Measurements from ENCODE around the gene CEP89.
"Not testable (repeated sequence)": the region's sequence is repeated elsewhere in the genome, so short reads cannot be mapped to it uniquely, and the experiment has no call there.

Gene CEP89

DNA sequence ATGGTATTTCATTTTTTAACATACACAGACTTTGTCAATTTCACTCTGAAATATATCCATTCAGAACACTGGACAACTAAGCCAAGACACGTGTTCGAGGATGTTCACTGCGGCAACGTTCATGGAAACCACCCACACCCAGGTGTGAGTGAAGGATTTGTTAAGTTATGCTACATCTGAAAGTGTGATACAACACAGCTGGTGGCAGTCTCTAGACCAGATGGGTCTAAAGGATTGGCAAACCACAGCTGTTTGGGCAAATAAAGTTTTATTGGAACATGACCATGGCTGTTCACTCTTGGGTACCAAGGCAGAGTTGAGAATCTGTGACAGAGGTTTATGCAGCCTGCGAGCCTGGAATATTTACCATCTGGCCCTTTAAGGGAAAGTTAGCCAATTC, 114.2 kb downstream of the CEP89 start:
- Histone ChIP-seq H3K79me2 (ENCODE audit: insufficient read depth, low read length) (no peaks in the 10 kb centered on the region), H3K27me3 (ENCODE audit: insufficient read depth, low read length, poor library complexity, severe bottlenecking) (no peaks in the 10 kb centered on the region), H3K9ac (ENCODE audit: low read depth, low read length, poor library complexity, severe bottlenecking) (no peak overlapping the region), H3K9me3 (ENCODE audit: insufficient read depth, low read depth, low read length) (no peaks in the 10 kb centered on the region), H2AFZ (ENCODE audit: low read length) (no peak overlapping the region), H3K4me3 (ENCODE audit: low read length, poor library complexity, severe bottlenecking) (no peak overlapping the region), H3K4me2 (ENCODE audit: low read depth, low read length, poor library complexity, severe bottlenecking) (no peak overlapping the region), H3F3A (ENCODE audit: low read depth) (no peaks in the 10 kb centered on the region), H3K36me3 (ENCODE audit: insufficient read depth, low read length) (no peaks in the 10 kb centered on the region), H3K9me2 (replicated peaks; ENCODE audit: low read depth, low read length) (no peaks in the 10 kb centered on the region), H3K4me1 (ENCODE audit: insufficient read depth, low read length, poor library complexity, severe bottlenecking) (no peaks in the 10 kb centered on the region), H4K20me1 (ENCODE audit: insufficient read depth, low read length, poor library complexity, severe bottlenecking) (no peaks in the 10 kb centered on the region)
- TF ChIP-seq CTCF (conservative IDR thresholded peaks at IDR 0.05; ENCODE audit: low read length), result no peak
- TF ChIP-seq EZH2phosphoT487 (IDR thresholded peaks at IDR 0.05; ENCODE audit: borderline replicate concordance), result no peak

GRCh38 chr19:32856818-32857217, 114.9 kb downstream of the CEP89 start:
- H2AFZ ChIP-seq (ENCODE audit: low read length); H4K20me1 ChIP-seq (ENCODE audit: insufficient read depth, low read length, poor library complexity, severe bottlenecking); H3K4me3 ChIP-seq (ENCODE audit: low read length, poor library complexity, severe bottlenecking); H3K27me3 ChIP-seq (ENCODE audit: insufficient read depth, low read length, poor library complexity, severe bottlenecking); H3K36me3 ChIP-seq (ENCODE audit: insufficient read depth, low read length); H3K9me3 ChIP-seq (ENCODE audit: insufficient read depth, low read depth, low read length); H3F3A ChIP-seq (ENCODE audit: low read depth); H3K4me2 ChIP-seq (ENCODE audit: low read depth, low read length, poor library complexity, severe bottlenecking); H3K9me2 ChIP-seq (replicated peaks; ENCODE audit: low read depth, low read length); H3K4me1 ChIP-seq (ENCODE audit: insufficient read depth, low read length, poor library complexity, severe bottlenecking); H3K79me2 ChIP-seq (ENCODE audit: insufficient read depth, low read length); H3K9ac ChIP-seq (ENCODE audit: low read depth, low read length, poor library complexity, severe bottlenecking): not testable (repeated sequence)

DNA sequence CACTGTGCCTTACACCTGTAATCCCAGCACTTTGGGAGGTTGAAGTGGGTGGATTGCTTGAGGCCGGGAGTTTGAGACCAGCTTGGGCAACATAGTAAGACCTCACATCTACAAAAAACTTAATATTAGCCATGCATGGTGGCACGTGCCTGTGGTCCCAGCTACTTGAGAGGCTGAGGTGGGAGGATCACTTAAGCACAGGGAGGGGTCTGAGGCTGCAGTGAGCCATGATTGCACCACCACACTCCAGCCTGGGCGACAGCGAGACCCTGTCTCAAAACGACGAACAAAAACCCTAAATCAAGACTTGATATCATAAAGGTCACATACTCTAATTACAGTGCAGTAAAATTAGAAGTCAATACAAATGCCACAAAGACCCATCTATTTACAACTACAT, 119.5 kb downstream of the CEP89 start:
- Histone ChIP-seq H3K4me1 (ENCODE audit: insufficient read depth, low read length, poor library complexity, severe bottlenecking) (no peaks in the 10 kb centered on the region), H3F3A (ENCODE audit: low read depth) (no peaks in the 10 kb centered on the region), H3K4me2 (ENCODE audit: low read depth, low read length, poor library complexity, severe bottlenecking) (no peak overlapping the region), H2AFZ (ENCODE audit: low read length) (no peak overlapping the region), H3K36me3 (ENCODE audit: insufficient read depth, low read length) (no peaks in the 10 kb centered on the region), H3K9me2 (replicated peaks; ENCODE audit: low read depth, low read length) (no peaks in the 10 kb centered on the region), H3K79me2 (ENCODE audit: insufficient read depth, low read length) (no peaks in the 10 kb centered on the region), H3K9me3 (ENCODE audit: insufficient read depth, low read depth, low read length) (no peaks in the 10 kb centered on the region), H3K4me3 (ENCODE audit: low read length, poor library complexity, severe bottlenecking) (no peak overlapping the region), H3K27me3 (ENCODE audit: insufficient read depth, low read length, poor library complexity, severe bottlenecking) (no peaks in the 10 kb centered on the region), H4K20me1 (ENCODE audit: insufficient read depth, low read length, poor library complexity, severe bottlenecking) (no peaks in the 10 kb centered on the region), H3K9ac (ENCODE audit: low read depth, low read length, poor library complexity, severe bottlenecking) (no peak overlapping the region)
- TF ChIP-seq CTCF (conservative IDR thresholded peaks at IDR 0.05; ENCODE audit: low read length) (no peak), EZH2phosphoT487 (IDR thresholded peaks at IDR 0.05; ENCODE audit: borderline replicate concordance) (no peak)

GRCh38 chr19:32848035-32848434, 123.7 kb downstream of the CEP89 start:
- not testable (repeated sequence) for H3K9me2 ChIP-seq (replicated peaks; ENCODE audit: low read depth, low read length); H3K4me1 ChIP-seq (ENCODE audit: insufficient read depth, low read length, poor library complexity, severe bottlenecking); H3K4me2 ChIP-seq (ENCODE audit: low read depth, low read length, poor library complexity, severe bottlenecking); H3K4me3 ChIP-seq (ENCODE audit: low read length, poor library complexity, severe bottlenecking); H3K27me3 ChIP-seq (ENCODE audit: insufficient read depth, low read length, poor library complexity, severe bottlenecking); H3F3A ChIP-seq (ENCODE audit: low read depth); H2AFZ ChIP-seq (ENCODE audit: low read length); H4K20me1 ChIP-seq (ENCODE audit: insufficient read depth, low read length, poor library complexity, severe bottlenecking); H3K9me3 ChIP-seq (ENCODE audit: insufficient read depth, low read depth, low read length); H3K36me3 ChIP-seq (ENCODE audit: insufficient read depth, low read length); H3K9ac ChIP-seq (ENCODE audit: low read depth, low read length, poor library complexity, severe bottlenecking); H3K79me2 ChIP-seq (ENCODE audit: insufficient read depth, low read length)
